H1 (cell line): ENCODE results near the gene EPHB1. TPM values are rescaled to one million over a fixed set of nuclear protein-coding genes. Genes with fewer than 3 reads are reported as not detected.

ENCODE experiments used
- BACH1 ChIP-seq: IDR thresholded peaks from 2 replicates; pipeline ENCODE4 v1.6.1; 2012; ENCODE audit warnings: low read length, improper control_type of control experiment
- BRCA1 ChIP-seq: IDR thresholded peaks from 2 replicates; pipeline ENCODE4 v1.6.1; 2012; ENCODE audit warnings: low read depth, low read length, improper control_type of control experiment
- CHD1 ChIP-seq: IDR thresholded peaks from 2 replicates; pipeline ENCODE4 v1.6.1; 2012; ENCODE audit warnings: low read depth, low read length, improper control_type of control experiment
- CHD2 ChIP-seq: IDR thresholded peaks from 2 replicates; pipeline ENCODE4 v1.6.1; 2012; ENCODE audit warnings: low read length, improper control_type of control experiment
- CREB1 ChIP-seq: IDR thresholded peaks from 2 replicates; pipeline ENCODE4 v1.6.1; 2012; ENCODE audit warnings: inconsistent platforms
- HDAC2 ChIP-seq, 2 experiments: fragments of 300-600 bp in 1 of 2; sonication (generic) in 1 of 2; IDR thresholded peaks; 2 replicates each; pipeline ENCODE4 v1.6.1; 2011 to 2012; ENCODE audit warnings: low read depth in 2 of 2, low read length in 2 of 2, mild to moderate bottlenecking in 2 of 2, moderate library complexity in 2 of 2, borderline replicate concordance in 1 of 2, inconsistent platforms in 1 of 2
- HDAC6 ChIP-seq: IDR thresholded peaks from one replicate; pipeline ENCODE4 v1.7.1; 2012; ENCODE audit warnings: low read depth, mild to moderate bottlenecking, inconsistent platforms, low read length, moderate library complexity
- JUN ChIP-seq: IDR thresholded peaks from 2 replicates; pipeline ENCODE4 v1.6.1; 2011; ENCODE audit warnings: low read depth, mild to moderate bottlenecking, improper control_type of control experiment, low read length
- RBBP5 ChIP-seq: IDR thresholded peaks from 2 replicates; pipeline ENCODE4 v1.7.1; 2012; ENCODE audit warnings: low read depth, mild to moderate bottlenecking, inconsistent platforms, low read length, moderate library complexity, borderline replicate concordance
- SAP30 ChIP-seq: fragments of 300-600 bp; sonication (generic); IDR thresholded peaks from 2 replicates; pipeline ENCODE4 v1.7.1; 2012; ENCODE audit warnings: low read length, moderate library complexity, mild to moderate bottlenecking, inconsistent platforms; ENCODE audit not compliant: insufficient read depth, insufficient replicate concordance
- SIX5 ChIP-seq: IDR thresholded peaks from 2 replicates; pipeline ENCODE4 v1.6.1; 2011; ENCODE audit warnings: mild to moderate bottlenecking, low read depth, low read length
- SRF ChIP-seq: IDR thresholded peaks from 2 replicates; pipeline ENCODE4 v1.6.1; 2011; ENCODE audit warnings: mild to moderate bottlenecking, low read depth, low read length, moderate library complexity
- polyA plus RNA-seq, 7 experiments: library from polyadenylated mRNA; depleted of rRNA in 3 of 7; stranded (reverse) in 5 of 7; unstranded in 2 of 7; fragments of >200 nt in 5 of 7; fragments of 200-250 nt in 2 of 7; gene quantifications; 1 replicate in 5 of 7; 2 replicates in 1 of 7; 4 replicates in 1 of 7; pipeline versions ENCODE4 v1.2.1 to v1.2.3, GENCODE V29; 2011 to 2013; ENCODE audit warnings: missing spikeins in 2 of 7, mixed read lengths in 2 of 7
- total RNA-seq: library from RNA; stranded (reverse); fragmentation: NEBNext Ultra II Directional; extraction: Animal tissue kit (Norgen Biotek cat#: 25700); gene quantifications from 2 replicates; pipeline ENCODE4 v1.2.1, GENCODE V29; 2021
- TF ChIP-seq, protein P1 (sequence below): fragments of 300-600 bp; sonication (generic); IDR thresholded peaks from 2 replicates; pipeline ENCODE4 v1.7.1; 2012; ENCODE audit warnings: low read length, moderate library complexity, mild to moderate bottlenecking, inconsistent platforms; ENCODE audit not compliant: insufficient replicate concordance

The EPHB1 gene
- total and polyA plus RNA-seq, 2 of the 8 experiments (the other 6 are each of a cell fraction or from before 2014, with no cell fraction given) = 3.5 to 5.9 TPM

DNA sequence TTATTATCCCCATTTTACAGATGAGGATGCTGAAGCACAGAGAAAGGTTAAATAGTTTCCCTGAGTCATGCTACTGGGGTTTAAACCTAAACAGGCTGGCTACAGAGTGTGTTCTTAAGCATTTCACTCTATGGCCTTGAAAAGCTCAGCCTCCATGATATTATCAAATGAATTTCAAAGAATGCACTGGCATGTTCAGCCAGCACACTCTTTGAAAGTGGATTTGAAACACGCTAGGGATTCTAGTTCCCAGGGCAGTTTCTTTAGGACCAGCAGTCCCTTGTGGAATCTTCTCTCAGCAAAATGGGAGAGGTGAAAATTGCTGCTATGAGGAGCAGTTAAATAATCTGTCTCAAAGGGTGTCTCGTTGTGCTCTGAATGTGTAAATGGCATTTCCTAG is 213.3 kb downstream of the EPHB1 start (continued):
- TF ChIP-seq, protein P1, sequence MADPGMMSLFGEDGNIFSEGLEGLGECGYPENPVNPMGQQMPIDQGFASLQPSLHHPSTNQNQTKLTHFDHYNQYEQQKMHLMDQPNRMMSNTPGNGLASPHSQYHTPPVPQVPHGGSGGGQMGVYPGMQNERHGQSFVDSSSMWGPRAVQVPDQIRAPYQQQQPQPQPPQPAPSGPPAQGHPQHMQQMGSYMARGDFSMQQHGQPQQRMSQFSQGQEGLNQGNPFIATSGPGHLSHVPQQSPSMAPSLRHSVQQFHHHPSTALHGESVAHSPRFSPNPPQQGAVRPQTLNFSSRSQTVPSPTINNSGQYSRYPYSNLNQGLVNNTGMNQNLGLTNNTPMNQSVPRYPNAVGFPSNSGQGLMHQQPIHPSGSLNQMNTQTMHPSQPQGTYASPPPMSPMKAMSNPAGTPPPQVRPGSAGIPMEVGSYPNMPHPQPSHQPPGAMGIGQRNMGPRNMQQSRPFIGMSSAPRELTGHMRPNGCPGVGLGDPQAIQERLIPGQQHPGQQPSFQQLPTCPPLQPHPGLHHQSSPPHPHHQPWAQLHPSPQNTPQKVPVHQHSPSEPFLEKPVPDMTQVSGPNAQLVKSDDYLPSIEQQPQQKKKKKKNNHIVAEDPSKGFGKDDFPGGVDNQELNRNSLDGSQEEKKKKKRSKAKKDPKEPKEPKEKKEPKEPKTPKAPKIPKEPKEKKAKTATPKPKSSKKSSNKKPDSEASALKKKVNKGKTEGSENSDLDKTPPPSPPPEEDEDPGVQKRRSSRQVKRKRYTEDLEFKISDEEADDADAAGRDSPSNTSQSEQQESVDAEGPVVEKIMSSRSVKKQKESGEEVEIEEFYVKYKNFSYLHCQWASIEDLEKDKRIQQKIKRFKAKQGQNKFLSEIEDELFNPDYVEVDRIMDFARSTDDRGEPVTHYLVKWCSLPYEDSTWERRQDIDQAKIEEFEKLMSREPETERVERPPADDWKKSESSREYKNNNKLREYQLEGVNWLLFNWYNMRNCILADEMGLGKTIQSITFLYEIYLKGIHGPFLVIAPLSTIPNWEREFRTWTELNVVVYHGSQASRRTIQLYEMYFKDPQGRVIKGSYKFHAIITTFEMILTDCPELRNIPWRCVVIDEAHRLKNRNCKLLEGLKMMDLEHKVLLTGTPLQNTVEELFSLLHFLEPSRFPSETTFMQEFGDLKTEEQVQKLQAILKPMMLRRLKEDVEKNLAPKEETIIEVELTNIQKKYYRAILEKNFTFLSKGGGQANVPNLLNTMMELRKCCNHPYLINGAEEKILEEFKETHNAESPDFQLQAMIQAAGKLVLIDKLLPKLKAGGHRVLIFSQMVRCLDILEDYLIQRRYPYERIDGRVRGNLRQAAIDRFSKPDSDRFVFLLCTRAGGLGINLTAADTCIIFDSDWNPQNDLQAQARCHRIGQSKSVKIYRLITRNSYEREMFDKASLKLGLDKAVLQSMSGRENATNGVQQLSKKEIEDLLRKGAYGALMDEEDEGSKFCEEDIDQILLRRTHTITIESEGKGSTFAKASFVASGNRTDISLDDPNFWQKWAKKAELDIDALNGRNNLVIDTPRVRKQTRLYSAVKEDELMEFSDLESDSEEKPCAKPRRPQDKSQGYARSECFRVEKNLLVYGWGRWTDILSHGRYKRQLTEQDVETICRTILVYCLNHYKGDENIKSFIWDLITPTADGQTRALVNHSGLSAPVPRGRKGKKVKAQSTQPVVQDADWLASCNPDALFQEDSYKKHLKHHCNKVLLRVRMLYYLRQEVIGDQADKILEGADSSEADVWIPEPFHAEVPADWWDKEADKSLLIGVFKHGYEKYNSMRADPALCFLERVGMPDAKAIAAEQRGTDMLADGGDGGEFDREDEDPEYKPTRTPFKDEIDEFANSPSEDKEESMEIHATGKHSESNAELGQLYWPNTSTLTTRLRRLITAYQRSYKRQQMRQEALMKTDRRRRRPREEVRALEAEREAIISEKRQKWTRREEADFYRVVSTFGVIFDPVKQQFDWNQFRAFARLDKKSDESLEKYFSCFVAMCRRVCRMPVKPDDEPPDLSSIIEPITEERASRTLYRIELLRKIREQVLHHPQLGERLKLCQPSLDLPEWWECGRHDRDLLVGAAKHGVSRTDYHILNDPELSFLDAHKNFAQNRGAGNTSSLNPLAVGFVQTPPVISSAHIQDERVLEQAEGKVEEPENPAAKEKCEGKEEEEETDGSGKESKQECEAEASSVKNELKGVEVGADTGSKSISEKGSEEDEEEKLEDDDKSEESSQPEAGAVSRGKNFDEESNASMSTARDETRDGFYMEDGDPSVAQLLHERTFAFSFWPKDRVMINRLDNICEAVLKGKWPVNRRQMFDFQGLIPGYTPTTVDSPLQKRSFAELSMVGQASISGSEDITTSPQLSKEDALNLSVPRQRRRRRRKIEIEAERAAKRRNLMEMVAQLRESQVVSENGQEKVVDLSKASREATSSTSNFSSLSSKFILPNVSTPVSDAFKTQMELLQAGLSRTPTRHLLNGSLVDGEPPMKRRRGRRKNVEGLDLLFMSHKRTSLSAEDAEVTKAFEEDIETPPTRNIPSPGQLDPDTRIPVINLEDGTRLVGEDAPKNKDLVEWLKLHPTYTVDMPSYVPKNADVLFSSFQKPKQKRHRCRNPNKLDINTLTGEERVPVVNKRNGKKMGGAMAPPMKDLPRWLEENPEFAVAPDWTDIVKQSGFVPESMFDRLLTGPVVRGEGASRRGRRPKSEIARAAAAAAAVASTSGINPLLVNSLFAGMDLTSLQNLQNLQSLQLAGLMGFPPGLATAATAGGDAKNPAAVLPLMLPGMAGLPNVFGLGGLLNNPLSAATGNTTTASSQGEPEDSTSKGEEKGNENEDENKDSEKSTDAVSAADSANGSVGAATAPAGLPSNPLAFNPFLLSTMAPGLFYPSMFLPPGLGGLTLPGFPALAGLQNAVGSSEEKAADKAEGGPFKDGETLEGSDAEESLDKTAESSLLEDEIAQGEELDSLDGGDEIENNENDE = no peak
- TF ChIP-seq HDAC6 = no peak
- TF ChIP-seq CREB1 = no peak
- no peak for TF ChIP-seq CHD1
- no peak for TF ChIP-seq HDAC2 (IDR thresholded peaks at IDR 0.05; ENCODE audit: borderline replicate concordance in 1 of 2, low read depth in 2 of 2, low read length in 2 of 2)
- TF ChIP-seq JUN = no peak
- no peak for TF ChIP-seq RBBP5
- no peak for TF ChIP-seq BRCA1
- no peak for TF ChIP-seq SRF
- no peak for TF ChIP-seq BACH1
- TF ChIP-seq SIX5 = no peak
- TF ChIP-seq CHD2 = no peak
- no peak for TF ChIP-seq SAP30
